Keratinocyte (primary cell): Measurements from ENCODE around the gene GPR3. TPM values are rescaled to one million over a fixed set of nuclear protein-coding genes. Genes with fewer than 3 reads are reported as not detected.

ENCODE experiments used
- DNase-seq: peaks from one replicate; pipeline ENCODE4 v3.0.0-alpha.2; 2011; ENCODE audit warnings: low read depth, missing footprints, low spot score
- FAIRE-seq: peaks from 2 replicates; lab custom pipeline; 2011; peaks lifted over from hg19 to GRCh38; lab: Jason Lieb, UNC
- H2AFZ ChIP-seq: 2 replicates; pipeline ENCODE4 v1.6.0; 2012; ENCODE audit warnings: low read length, control low read depth, inconsistent platforms; ENCODE audit not compliant: control insufficient read depth
- H3K27ac ChIP-seq: 2 replicates; pipeline ENCODE4 v1.5.1; 2011; ENCODE audit warnings: low read length; ENCODE audit not compliant: control insufficient read depth, insufficient read depth
- H3K27me3 ChIP-seq: 3 replicates; pipeline ENCODE4 v1.6.0; 2011; ENCODE audit warnings: low read length; ENCODE audit not compliant: control insufficient read depth, insufficient read depth; ENCODE audit errors: extremely low read depth
- H3K36me3 ChIP-seq, 2 experiments: 2 replicates in 1 of 2; 3 replicates in 1 of 2; pipeline ENCODE4 v1.5.1; 2011; ENCODE audit warnings: low read length in 2 of 2, mild to moderate bottlenecking in 1 of 2; ENCODE audit not compliant: control insufficient read depth in 2 of 2, insufficient read depth in 2 of 2; ENCODE audit errors: extremely low read depth in 1 of 2
- H3K4me1 ChIP-seq: 3 replicates; pipeline ENCODE4 v1.5.1; 2011; ENCODE audit warnings: low read length; ENCODE audit not compliant: control insufficient read depth, insufficient read depth; ENCODE audit errors: extremely low read depth
- H3K4me2 ChIP-seq: 3 replicates; pipeline ENCODE4 v1.6.0; 2011; ENCODE audit warnings: low read depth, low read length; ENCODE audit not compliant: control insufficient read depth, insufficient read depth; ENCODE audit errors: extremely low read depth
- H3K4me3 ChIP-seq, 3 experiments: fragments of 200-600 bp in 1 of 3; sonication (generic) in 1 of 3; 2 replicates in 2 of 3; 3 replicates in 1 of 3; pipeline ENCODE4 v1.5.1; 2011 to 2016; ENCODE audit warnings: low read length in 3 of 3, mild to moderate bottlenecking in 3 of 3, control low read depth in 2 of 3, inconsistent platforms in 1 of 3, low read depth in 1 of 3, mixed read lengths in 1 of 3, mixed run types in 1 of 3, moderate library complexity in 1 of 3; ENCODE audit not compliant: control insufficient read depth in 2 of 3, insufficient read depth in 2 of 3; ENCODE audit errors: extremely low read depth in 1 of 3
- H3K79me2 ChIP-seq: 2 replicates; pipeline ENCODE4 v1.6.0; 2012; ENCODE audit warnings: low read length; ENCODE audit not compliant: control insufficient read depth, insufficient read depth
- H3K9ac ChIP-seq: 3 replicates; pipeline ENCODE4 v1.6.0; 2011; ENCODE audit warnings: low read length; ENCODE audit not compliant: control insufficient read depth, insufficient read depth; ENCODE audit errors: extremely low read depth
- H3K9me1 ChIP-seq: 3 replicates; pipeline ENCODE4 v1.6.0; 2011; ENCODE audit warnings: low read length; ENCODE audit not compliant: control insufficient read depth, insufficient read depth; ENCODE audit errors: extremely low read depth
- H3K9me3 ChIP-seq: 2 replicates; pipeline ENCODE4 v1.5.1; 2012; ENCODE audit warnings: low read depth, low read length; ENCODE audit not compliant: control insufficient read depth
- H4K20me1 ChIP-seq: 3 replicates; pipeline ENCODE4 v1.6.0; 2011; ENCODE audit warnings: low read length; ENCODE audit not compliant: control insufficient read depth, insufficient read depth; ENCODE audit errors: extremely low read depth
- CTCF ChIP-seq, 3 experiments: IDR thresholded peaks in 1 of 3; conservative IDR thresholded peaks in 1 of 3; optimal IDR thresholded peaks in 1 of 3; 2 replicates in 2 of 3; 3 replicates in 1 of 3; pipeline versions ENCODE3 to v1.5.1; 2011; ENCODE audit warnings: low read length in 3 of 3, mild to moderate bottlenecking in 3 of 3, moderate library complexity in 2 of 3, control low read depth in 1 of 3, inconsistent platforms in 1 of 3; ENCODE audit not compliant: insufficient read depth in 2 of 3; ENCODE audit errors: extremely low read depth in 1 of 3
- EZH2 ChIP-seq: IDR thresholded peaks from one replicate; pipeline ENCODE4 v1.6.1; 2012; ENCODE audit warnings: inconsistent platforms, mild to moderate bottlenecking, low read length, moderate library complexity
- dilution Hi-C: fragments of 300-500 bp; cut with MboI; formaldehyde crosslinking; loops from one replicate; pipeline ENCODE4 v1.7.0; 2020; ENCODE audit warnings: low sequenced_read_pairs; ENCODE audit not compliant: extremely low pct_ligation_motif_present
- polyA plus RNA-seq, 5 experiments: library from polyadenylated mRNA; depleted of rRNA in 3 of 5; stranded (reverse) in 3 of 5; stranded (forward) in 1 of 5; unstranded in 1 of 5; fragments of >200 nt; gene quantifications; 1 replicate in 1 of 5; 2 replicates in 3 of 5; 3 replicates in 1 of 5; pipeline versions ENCODE4 v1.2.1 to v1.2.3, GENCODE V29; 2011 to 2012; ENCODE audit warnings: missing spikeins in 2 of 5, low read depth in 1 of 5, low replicate concordance in 1 of 5

GPR3 gene
- polyA plus RNA-seq, 1 donor (not counting 4 experiments of a cell fraction or from before 2014, with no cell fraction given) = 1.4 TPM

- peaks cover 28 to 62% of the 10 kb centered on the region in 2 experiments for H3K36me3 ChIP-seq
Observed at GRCh38 chr1:27409669-27410068, 17.2 kb downstream of the GPR3 start.

GRCh38 chr1:27410709-27411108, 18.3 kb downstream of the GPR3 start:
- Histone ChIP-seq H3K27me3 (no peaks in the 10 kb centered on the region), H4K20me1 (no peaks in the 10 kb centered on the region), H3K4me1 (peaks cover 17% of the 10 kb centered on the region), H3K9ac (no peak overlapping the region), H3K79me2 (no peaks in the 10 kb centered on the region), H3K27ac (no peak overlapping the region), H2AFZ (no peak overlapping the region), H3K4me3 (no peak overlapping the region), H3K36me3 (peaks cover 32 to 71% of the 10 kb centered on the region in 2 experiments), H3K4me2 (no peak overlapping the region), H3K9me3 (no peaks in the 10 kb centered on the region), H3K9me1 (no peaks in the 10 kb centered on the region)
- DNase-seq (no peak), FAIRE-seq (no peak)
- dilution Hi-C loops = loop anchor here (25.0 kb wide), 1 partner anchor 177 kb away; no protein-coding TSS in a partner anchor
- TF ChIP-seq EZH2 (no peak), CTCF (optimal IDR thresholded peaks at IDR 0.05 in 1 of 3, IDR thresholded peaks at IDR 0.05 in 1 of 3, conservative IDR thresholded peaks at IDR 0.05 in 1 of 3; ENCODE audit: extremely low read depth in 1 of 3, insufficient read depth in 2 of 3, low read length in 3 of 3) (no peak)

More at GRCh38 chr1:27409669-27410068, 17.2 kb downstream of the GPR3 start:
- Histone ChIP-seq H3K79me2 (no peaks in the 10 kb centered on the region), H3K27ac (no peak overlapping the region), H3K4me1 (peaks cover 28% of the 10 kb centered on the region), H3K4me2 (no peak overlapping the region), H3K9me1 (no peaks in the 10 kb centered on the region), H3K9me3 (no peaks in the 10 kb centered on the region), H4K20me1 (no peaks in the 10 kb centered on the region), H3K9ac (no peak overlapping the region), H3K27me3 (no peaks in the 10 kb centered on the region), H3K4me3 (no peak overlapping the region), H2AFZ (no peak overlapping the region)
- dilution Hi-C loops = loop anchor here (25.0 kb wide), 1 partner anchor 178 kb away; no protein-coding TSS in a partner anchor
- no peak for TF ChIP-seq EZH2
- TF ChIP-seq CTCF (optimal IDR thresholded peaks at IDR 0.05 in 1 of 3, IDR thresholded peaks at IDR 0.05 in 1 of 3, conservative IDR thresholded peaks at IDR 0.05 in 1 of 3; ENCODE audit: extremely low read depth in 1 of 3, insufficient read depth in 2 of 3, low read length in 3 of 3) = no peak
- DNase-seq (no peak), FAIRE-seq (no peak)
